Neural cell (in vitro differentiated cells): ENCODE measurements around the gene PSG1. TPM values are rescaled to one million over a fixed set of nuclear protein-coding genes. Genes with fewer than 3 reads are reported as not detected.
"Not testable (repeated sequence)": the region's sequence is repeated elsewhere in the genome, so short reads cannot be mapped to it uniquely, and the experiment has no call there.

ENCODE experiments used
- H2AFZ ChIP-seq: fragments of 200-600, 300-800 bp; sonication (generic), shearing (Covaris generic); 2 replicates; pipeline ENCODE4 v1.6.0; 2014; ENCODE audit warnings: low read depth, mild to moderate bottlenecking, antibody characterized with exemption, low read length, moderate library complexity
- H3F3A ChIP-seq: fragments of 200-600 bp; shearing (Covaris generic); 2 replicates; pipeline ENCODE4 v1.6.1; 2016; ENCODE audit warnings: mild to moderate bottlenecking, moderate library complexity, mixed read lengths, antibody characterized with exemption, low read length; ENCODE audit not compliant: insufficient read depth, poor library complexity, severe bottlenecking
- H3K27ac ChIP-seq: fragments of 200-600, 300-800 bp; sonication (generic), shearing (Covaris generic); 2 replicates; pipeline ENCODE4 v1.5.1; 2014; ENCODE audit warnings: mild to moderate bottlenecking, low read length, moderate library complexity
- H3K27me3 ChIP-seq: fragments of 300-800, 200-600 bp; sonication (generic), shearing (Covaris generic); 2 replicates; pipeline ENCODE4 v1.6.0; 2014; ENCODE audit warnings: mild to moderate bottlenecking, low read depth, low read length, moderate library complexity; ENCODE audit not compliant: insufficient read depth
- H3K36me3 ChIP-seq: fragments of 300-800, 200-600 bp; sonication (generic), shearing (Covaris generic); 2 replicates; pipeline ENCODE4 v1.5.1; 2014; ENCODE audit warnings: mild to moderate bottlenecking, antibody characterized with exemption, low read length, moderate library complexity; ENCODE audit not compliant: insufficient read depth
- H3K4me2 ChIP-seq: fragments of 300-800, 200-600 bp; sonication (generic), shearing (Covaris generic); 2 replicates; pipeline ENCODE4 v1.6.0; 2014; ENCODE audit warnings: mild to moderate bottlenecking, low read length
- H3K4me3 ChIP-seq: fragments of 300-800, 200-600 bp; sonication (generic), shearing (Covaris generic); 2 replicates; pipeline ENCODE4 v1.5.1; 2014; ENCODE audit warnings: mild to moderate bottlenecking, low read length, moderate library complexity
- H3K79me2 ChIP-seq: fragments of 200-600 bp; shearing (Covaris generic); replicated peaks from 2 replicates; pipeline ENCODE4 v1.6.0; 2014; ENCODE audit warnings: mild to moderate bottlenecking, low read length, moderate library complexity; ENCODE audit not compliant: insufficient read depth
- H3K9ac ChIP-seq: fragments of 300-800, 200-600 bp; sonication (generic), shearing (Covaris generic); 2 replicates; pipeline ENCODE4 v1.6.1; 2016; ENCODE audit warnings: mild to moderate bottlenecking, low read length, mixed read lengths
- H3K9me2 ChIP-seq: fragments of 200-600 bp; shearing (Covaris generic); 2 replicates; pipeline ENCODE4 v1.6.1; 2016; ENCODE audit warnings: mild to moderate bottlenecking, low read length, mixed read lengths; ENCODE audit not compliant: insufficient read depth
- H3K9me3 ChIP-seq: fragments of 200-600, 300-800 bp; sonication (generic), shearing (Covaris generic); 2 replicates; pipeline ENCODE4 v1.6.1; 2016; ENCODE audit warnings: mild to moderate bottlenecking, mixed run types, low read length, moderate library complexity, mixed read lengths
- H4K20me1 ChIP-seq: fragments of 200-600 bp; shearing (Covaris generic); 2 replicates; pipeline ENCODE4 v1.6.1; 2016; ENCODE audit warnings: mild to moderate bottlenecking, mixed run types; ENCODE audit not compliant: insufficient read depth
- CTCF ChIP-seq: fragments of 450-650 bp; IDR thresholded peaks from 2 replicates; pipeline ENCODE4 v1.5.1; 2014; ENCODE audit warnings: antibody characterized with exemption, mild to moderate bottlenecking, moderate library complexity; ENCODE audit not compliant: poor library complexity, severe bottlenecking
- EP300 ChIP-seq: fragments of 450-650 bp; conservative IDR thresholded peaks from 2 replicates; pipeline ENCODE4 v1.6.1; 2014; ENCODE audit warnings: antibody characterized with exemption, mild to moderate bottlenecking, moderate library complexity; ENCODE audit not compliant: poor library complexity, severe bottlenecking
- EZH2 ChIP-seq: fragments of 200-600, 300-800 bp; shearing (Covaris generic), sonication (generic); IDR thresholded peaks from 2 replicates; pipeline ENCODE4 v1.6.1; 2014; ENCODE audit warnings: antibody characterized with exemption, low read length, borderline replicate concordance, mild to moderate bottlenecking; ENCODE audit not compliant: insufficient read depth, poor library complexity, severe bottlenecking
- MXI1 ChIP-seq: fragments of 450-650 bp; conservative IDR thresholded peaks from 2 replicates; pipeline ENCODE4 v1.6.1; 2014; ENCODE audit warnings: antibody characterized with exemption, mild to moderate bottlenecking; ENCODE audit not compliant: poor library complexity, severe bottlenecking
- POLR2AphosphoS5 ChIP-seq: IDR thresholded peaks from 2 replicates; pipeline ENCODE4 v1.6.1; 2012
- RAD21 ChIP-seq: fragments of 450-650 bp; conservative IDR thresholded peaks from 2 replicates; pipeline ENCODE4 v1.6.1; 2014; ENCODE audit warnings: antibody characterized with exemption, mild to moderate bottlenecking, moderate library complexity
- REST ChIP-seq: IDR thresholded peaks from 2 replicates; pipeline ENCODE4 v1.6.1; 2012; ENCODE audit warnings: borderline replicate concordance
- SMC3 ChIP-seq: fragments of 450-650 bp; conservative IDR thresholded peaks from 2 replicates; pipeline ENCODE4 v1.6.1; 2014; ENCODE audit warnings: antibody characterized with exemption, mild to moderate bottlenecking, moderate library complexity; ENCODE audit not compliant: poor library complexity
- TAF1 ChIP-seq: IDR thresholded peaks from 2 replicates; pipeline ENCODE4 v1.6.1; 2012; ENCODE audit warnings: low read depth
- polyA plus RNA-seq: library from polyadenylated mRNA; depleted of rRNA; stranded (reverse); fragments of >200 nt; gene quantifications from 2 replicates; pipeline ENCODE4 v1.2.3, GENCODE V29; 2014

The PSG1 gene
- polyA plus RNA-seq, 1 donor from 2014 or later: not detected

DNA sequence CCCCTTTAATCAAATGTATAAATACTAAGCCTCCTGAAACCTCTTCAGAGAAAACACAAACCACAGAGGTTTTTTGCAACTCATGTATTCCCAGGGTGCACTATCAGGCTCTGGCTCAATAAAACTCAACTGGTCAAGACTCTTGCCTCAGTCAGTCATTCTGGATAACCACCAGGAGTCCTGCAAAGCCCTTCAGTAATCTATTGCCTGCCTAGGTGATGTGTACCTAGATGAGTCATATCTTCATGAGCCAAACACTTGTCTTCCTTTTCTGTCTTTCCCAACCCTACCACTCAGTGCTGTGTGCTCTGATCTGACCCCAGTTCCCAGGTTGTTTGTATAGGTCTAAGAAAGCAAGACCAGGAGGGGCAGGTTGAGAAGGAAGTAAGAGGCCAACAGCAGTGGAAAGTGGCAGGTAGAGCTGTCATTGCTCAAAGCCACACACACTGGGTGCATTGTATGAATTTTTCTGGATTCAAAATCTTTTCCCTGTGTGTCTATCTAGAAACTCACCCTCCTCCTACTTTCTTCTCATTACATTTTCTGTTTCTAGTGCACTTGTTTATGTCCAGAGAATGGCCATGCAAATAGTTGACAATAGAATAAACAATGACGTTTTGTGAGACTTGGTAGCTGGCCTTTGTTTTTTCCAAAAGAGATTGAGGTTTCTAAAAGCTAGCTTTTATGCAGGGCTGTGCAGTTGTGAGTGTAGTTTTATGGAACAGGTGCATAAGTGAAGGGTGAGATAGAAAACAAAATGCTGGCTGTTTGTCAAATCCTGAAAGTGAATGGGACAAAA, 48.1 kb downstream of the PSG1 start:
- no peak for TF ChIP-seq EP300
- TF ChIP-seq EZH2: no peak
- no peak for TF ChIP-seq REST
- TF ChIP-seq TAF1: no peak
- TF ChIP-seq CTCF: no peak
- TF ChIP-seq POLR2AphosphoS5: no peak
- no peak for TF ChIP-seq MXI1
- no peak for TF ChIP-seq RAD21
- no peak for TF ChIP-seq SMC3
- H3K27ac ChIP-seq: no peak overlapping the region
- H2AFZ ChIP-seq: no peak overlapping the region
- no peaks in the 10 kb centered on the region for H3F3A ChIP-seq
- H3K4me3 ChIP-seq: no peak overlapping the region
- no peaks in the 10 kb centered on the region for H3K9me3 ChIP-seq
- H3K4me2 ChIP-seq: no peak overlapping the region
- no peaks in the 10 kb centered on the region for H3K79me2 ChIP-seq
- no peaks in the 10 kb centered on the region for H3K27me3 ChIP-seq
- H3K36me3 ChIP-seq: no peaks in the 10 kb centered on the region
- no peak overlapping the region for H3K9ac ChIP-seq
- no peaks in the 10 kb centered on the region for H4K20me1 ChIP-seq
- no peaks in the 10 kb centered on the region for H3K9me2 ChIP-seq

GRCh38 chr19:42821306-42821977, 58.1 kb downstream of the PSG1 start:
- not testable (repeated sequence) for H3K79me2 ChIP-seq, H2AFZ ChIP-seq, H3F3A ChIP-seq, H3K4me3 ChIP-seq, H4K20me1 ChIP-seq, H3K9me2 ChIP-seq, H3K9ac ChIP-seq, H3K27ac ChIP-seq, H3K4me2 ChIP-seq, H3K9me3 ChIP-seq, H3K27me3 ChIP-seq, H3K36me3 ChIP-seq

DNA sequence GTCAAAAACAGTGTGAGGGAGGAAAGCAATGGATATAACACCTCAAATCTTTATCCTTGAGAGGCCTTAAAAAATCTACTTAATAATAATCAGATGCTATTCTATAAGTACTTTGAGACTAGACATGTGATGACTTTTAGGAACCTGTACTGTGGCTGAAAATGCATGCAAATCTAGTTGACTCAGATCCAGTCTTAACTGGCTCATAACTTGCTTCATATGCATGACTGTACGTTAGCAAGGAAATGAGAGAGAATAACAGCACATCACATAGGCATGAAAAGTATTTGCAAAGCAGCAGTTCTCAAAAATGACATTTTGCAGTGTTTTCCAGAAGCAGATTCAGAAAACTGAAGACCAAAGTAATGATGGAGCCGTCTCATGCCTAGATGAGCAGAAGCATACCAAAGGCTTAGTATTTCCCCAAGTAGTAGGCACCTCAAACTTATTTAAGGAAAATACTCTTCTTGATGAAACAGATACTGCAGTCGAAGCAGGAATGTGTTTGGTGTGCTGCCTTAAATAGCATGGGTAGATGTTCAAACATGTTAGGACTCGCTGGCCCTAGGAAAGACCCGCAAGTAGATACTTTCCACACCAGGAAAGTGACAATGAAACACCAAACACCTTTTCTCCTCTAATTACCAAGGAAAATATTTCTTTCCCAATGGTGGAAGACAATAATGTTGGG, 59.4 kb downstream of the PSG1 start:
- not testable (repeated sequence) for H3K4me2 ChIP-seq, H4K20me1 ChIP-seq, H3K27ac ChIP-seq, H3K79me2 ChIP-seq, H3K36me3 ChIP-seq, H3K4me3 ChIP-seq, H3K9me3 ChIP-seq, H3K9me2 ChIP-seq, H3K27me3 ChIP-seq, H3K9ac ChIP-seq, H2AFZ ChIP-seq, H3F3A ChIP-seq
